Mesothelial cell of epicardium (in vitro differentiated cells): ENCODE data around the gene TRAPPC2L. TPM values are rescaled to one million over a fixed set of nuclear protein-coding genes. Genes with fewer than 3 reads are reported as not detected.

Experiments
- DNase-seq, 2 experiments: peaks; one replicate each; pipeline ENCODE4 v3.0.0; 2021; ENCODE audit warnings: low spot score in 2 of 2; ENCODE audit not compliant: unreplicated experiment in 2 of 2
- H3K27ac Mint-ChIP-seq: 2 replicates; pipeline ENCODE4 v1.8.0; 2021; ENCODE audit warnings: mixed read lengths
- H3K27me3 Mint-ChIP-seq: 2 replicates; pipeline ENCODE4 v1.8.0; 2021; ENCODE audit warnings: low read depth, mixed read lengths
- H3K36me3 Mint-ChIP-seq: 2 replicates; pipeline ENCODE4 v1.8.0; 2021; ENCODE audit warnings: mixed read lengths
- H3K4me1 Mint-ChIP-seq: 2 replicates; pipeline ENCODE4 v1.8.0; 2021; ENCODE audit warnings: mixed read lengths
- H3K4me3 Mint-ChIP-seq: 2 replicates; pipeline ENCODE4 v1.8.0; 2021; ENCODE audit warnings: mild to moderate bottlenecking, moderate library complexity, mixed read lengths
- H3K9me3 Mint-ChIP-seq: 2 replicates; pipeline ENCODE4 v1.8.0; 2021; ENCODE audit warnings: mixed read lengths
- CTCF ChIP-seq: fragments of 200-600 bp; sonication (generic); IDR thresholded peaks from one replicate; pipeline ENCODE4 v1.5.0; 2021; ENCODE audit warnings: antibody characterized with exemption; ENCODE audit not compliant: unreplicated experiment
- total RNA-seq: library from RNA; stranded (reverse); gene quantifications from 3 replicates; pipeline ENCODE4 v1.2.1, GENCODE V29; 2021

Gene TRAPPC2L
- total RNA-seq = 88.2 to 101 TPM (median 96.3 TPM) in 3 replicates

DNA sequence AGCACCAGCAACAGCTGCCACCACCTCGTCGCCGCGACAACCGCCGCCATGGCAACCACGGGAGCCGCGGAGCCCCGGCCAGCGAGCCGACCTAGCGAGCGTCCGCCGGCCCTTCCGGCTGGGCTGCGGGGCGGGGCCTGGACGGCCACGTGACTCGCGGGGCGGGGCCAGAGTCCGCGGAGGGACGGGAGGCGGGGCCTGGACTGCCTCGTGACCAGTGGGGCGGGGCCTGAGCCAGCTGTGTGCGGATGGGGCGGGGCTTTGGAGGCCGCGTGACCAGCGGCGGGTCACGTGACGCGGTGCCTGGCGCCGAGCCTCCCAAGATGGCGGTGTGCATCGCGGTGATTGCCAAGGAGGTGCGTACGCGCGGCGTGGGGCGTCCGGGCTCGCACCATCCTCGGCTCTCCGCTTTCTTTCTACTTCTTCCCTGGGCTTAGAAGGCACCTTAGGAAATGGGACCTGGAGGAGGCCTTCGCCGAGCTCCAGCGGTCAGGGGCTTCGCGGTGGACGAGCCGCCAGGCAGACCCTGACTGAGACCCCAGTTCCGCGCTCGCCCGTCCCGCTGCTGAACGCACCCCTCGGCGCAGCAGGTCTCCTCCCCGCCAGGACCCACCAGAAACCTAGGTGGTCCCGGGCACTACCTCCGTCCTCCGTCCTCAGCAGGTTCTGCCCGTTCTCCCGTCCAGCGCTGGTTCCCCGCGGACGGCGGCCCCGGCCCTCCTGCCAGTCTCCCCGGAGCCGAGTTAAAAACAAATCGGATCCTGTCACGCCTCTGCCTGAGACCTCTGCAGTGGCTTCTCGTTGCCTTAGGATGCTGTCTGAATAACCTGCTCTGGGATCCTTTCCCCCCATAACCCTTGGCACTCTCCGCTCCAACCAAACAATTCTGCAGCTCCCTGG lies at the start of gene TRAPPC2L, which contains the start of gene GALNS:
TRAPPC2L (plus strand) TSS at position 300 of the 900 bp plus-strand sequence; CDS start at position 324, 24 bp downstream.
GALNS (minus strand) TSS at position 120 of the 900 bp plus-strand sequence; CDS start at position 50, 70 bp downstream.
- Mint-ChIP-seq H3K27me3 (no peaks in the 10 kb centered on the region), H3K36me3 (peaks cover 7% of the 10 kb centered on the region), H3K9me3 (no peaks in the 10 kb centered on the region), H3K4me3 (peak within 1 kb of the TSS; percentile 89), H3K27ac (peak within 1 kb of the TSS; percentile 99), H3K4me1 (peaks cover 14% of the 10 kb centered on the region)
- TF ChIP-seq CTCF = no peak
- peak; percentile 100 for DNase-seq

- H3K36me3 Mint-ChIP-seq = no peaks in the 10 kb centered on the region
- H3K4me3 Mint-ChIP-seq = no peak overlapping the region
These were observed 49.7 kb upstream of the TRAPPC2L start for GRCh38 chr16:88807142-88807625.

GRCh38 chr16:88807626-88808453 lies 49.1 kb upstream of the TRAPPC2L start:
- Mint-ChIP-seq H3K36me3 (no peaks in the 10 kb centered on the region), H3K27ac (no peak overlapping the region), H3K4me1 (peaks cover 13% of the 10 kb centered on the region), H3K4me3 (no peak overlapping the region), H3K9me3 (no peaks in the 10 kb centered on the region), H3K27me3 (no peaks in the 10 kb centered on the region)
- no peak for TF ChIP-seq CTCF
- no peak for DNase-seq

More at GRCh38 chr16:88807142-88807625, 49.7 kb upstream of the TRAPPC2L start:
- Mint-ChIP-seq H3K4me1 (peaks cover 13% of the 10 kb centered on the region), H3K9me3 (no peaks in the 10 kb centered on the region), H3K27me3 (no peaks in the 10 kb centered on the region), H3K27ac (no peak overlapping the region)
- TF ChIP-seq CTCF = no peak
- DNase-seq = no peak

- no peaks in the 10 kb centered on the region for H3K36me3 Mint-ChIP-seq
- no peaks in the 10 kb centered on the region for H3K9me3 Mint-ChIP-seq
- H3K4me1 Mint-ChIP-seq = peaks cover 13% of the 10 kb centered on the region
- peak overlapping the region; percentile 30 for H3K4me3 Mint-ChIP-seq
- no peaks in the 10 kb centered on the region for H3K27me3 Mint-ChIP-seq
- TF ChIP-seq CTCF = no peak
- no peak overlapping the region for H3K27ac Mint-ChIP-seq
- DNase-seq = no peak
These were observed 47.8 kb upstream of the TRAPPC2L start for GRCh38 chr16:88809068-88809675.

GRCh38 chr16:88809676-88810165 lies 47.2 kb upstream of the TRAPPC2L start:
- no peak for DNase-seq
- H3K36me3 Mint-ChIP-seq = no peaks in the 10 kb centered on the region
- no peak overlapping the region for H3K27ac Mint-ChIP-seq
- peaks cover 13% of the 10 kb centered on the region for H3K4me1 Mint-ChIP-seq
- no peaks in the 10 kb centered on the region for H3K9me3 Mint-ChIP-seq
- H3K27me3 Mint-ChIP-seq = no peaks in the 10 kb centered on the region
- TF ChIP-seq CTCF = no peak
- peak overlapping the region; percentile 78 for H3K4me3 Mint-ChIP-seq
